Myocyte (in vitro differentiated cells): ENCODE measurements around the gene IGFN1. TPM values are rescaled to one million over a fixed set of nuclear protein-coding genes. Genes with fewer than 3 reads are reported as not detected.
A peak's percentile ranks its signal among the peaks of the same experiment; 100 is the strongest.

Experiments used
- DNase-seq: peaks from one replicate; pipeline ENCODE4 v3.0.0-alpha.2; 2012; ENCODE audit warnings: low read depth
- total RNA-seq: library from RNA; depleted of rRNA; stranded (reverse); fragments of >200 nt; gene quantifications from 2 replicates; pipeline ENCODE4 v1.2.3, GENCODE V29; 2014

Gene IGFN1
- total RNA-seq, 1 donor from 2014 or later = 0.29 TPM

DNA sequence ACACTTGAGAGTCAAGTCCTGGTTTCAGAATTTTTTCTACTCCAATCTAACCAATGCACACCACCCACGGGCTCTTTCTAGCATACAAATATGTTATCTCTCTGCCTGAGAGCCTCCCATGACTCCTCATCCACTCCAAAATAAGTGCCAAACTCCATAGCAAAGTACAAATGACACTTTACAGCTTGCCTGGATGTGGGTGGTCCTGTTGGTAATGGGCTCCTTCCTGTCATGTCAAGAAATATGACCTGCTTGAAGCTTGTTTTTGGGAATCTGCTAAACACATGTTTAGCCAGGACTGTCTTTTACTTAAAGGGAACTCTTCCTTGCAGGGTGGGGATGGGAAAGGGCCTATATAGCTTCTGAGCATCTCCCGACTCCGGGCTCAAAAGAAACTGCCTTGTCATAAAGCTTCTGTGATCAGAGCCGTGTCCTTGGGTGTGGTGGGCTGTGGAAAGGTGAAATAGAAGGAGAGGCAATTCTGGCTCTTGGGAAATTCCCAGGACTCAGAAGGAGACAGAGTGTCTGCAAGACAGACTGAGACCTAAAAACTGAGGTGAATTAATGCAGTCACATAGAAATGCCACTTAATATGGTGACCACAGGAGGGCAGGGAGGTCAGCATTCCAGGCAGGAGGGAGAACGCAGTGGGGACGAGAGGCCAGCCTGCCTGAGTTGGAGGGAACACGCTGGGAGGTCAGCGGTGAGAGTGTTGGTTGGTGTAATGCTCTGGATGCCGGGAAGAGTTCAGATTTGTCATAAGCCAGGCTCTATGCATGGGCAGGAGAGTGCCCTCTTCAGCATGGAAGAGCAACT, 6.1 kb upstream of the IGFN1 start:
- DNase-seq = peak; percentile 53

DNA sequence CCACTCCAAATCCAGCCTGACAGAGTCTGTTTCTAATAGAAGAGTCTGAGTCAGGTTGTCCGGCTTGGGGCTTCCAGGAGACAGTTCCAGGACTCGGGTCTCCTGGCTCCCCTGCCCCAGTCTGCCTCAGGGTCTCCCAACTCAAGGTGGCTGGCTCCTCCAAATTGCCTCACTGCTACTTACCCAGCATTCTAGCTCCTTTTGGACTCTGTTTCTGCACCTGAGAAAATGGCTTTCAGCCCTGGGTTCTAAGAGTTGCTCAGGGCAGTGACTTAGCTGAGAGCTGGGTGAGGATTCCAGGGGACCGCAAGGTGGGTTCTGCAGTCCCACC, 5.5 kb upstream of the IGFN1 start:
- no peak for DNase-seq

DNA sequence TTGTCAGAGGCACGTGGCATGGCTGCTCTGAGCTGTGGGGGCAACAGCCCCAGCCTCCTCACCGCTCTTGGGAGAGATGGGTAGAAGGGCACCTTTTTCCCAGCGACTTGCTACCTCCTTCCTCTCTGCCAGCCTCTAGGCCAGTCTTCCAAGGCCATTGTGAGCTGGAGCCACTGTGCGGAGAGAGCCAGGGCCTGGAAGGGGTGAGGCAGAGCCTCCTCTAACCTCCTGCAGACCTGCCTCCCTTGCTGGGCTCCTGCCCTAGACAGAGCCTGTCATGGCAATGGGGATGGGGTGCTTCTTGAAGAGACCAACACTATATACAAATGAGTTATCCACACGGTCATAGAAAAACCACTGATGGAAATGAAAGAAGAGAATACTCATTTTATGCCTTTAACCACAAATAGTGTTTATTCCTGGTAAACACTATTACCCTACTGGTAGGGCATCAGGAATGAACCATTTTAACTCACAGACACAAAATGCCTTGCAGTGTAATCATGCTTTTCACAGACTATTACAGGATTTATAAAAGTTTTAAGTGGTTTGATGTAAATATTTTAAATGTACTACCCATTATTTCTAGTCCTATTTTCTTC, 5.0 kb upstream of the IGFN1 start:
- DNase-seq = no peak

DNA sequence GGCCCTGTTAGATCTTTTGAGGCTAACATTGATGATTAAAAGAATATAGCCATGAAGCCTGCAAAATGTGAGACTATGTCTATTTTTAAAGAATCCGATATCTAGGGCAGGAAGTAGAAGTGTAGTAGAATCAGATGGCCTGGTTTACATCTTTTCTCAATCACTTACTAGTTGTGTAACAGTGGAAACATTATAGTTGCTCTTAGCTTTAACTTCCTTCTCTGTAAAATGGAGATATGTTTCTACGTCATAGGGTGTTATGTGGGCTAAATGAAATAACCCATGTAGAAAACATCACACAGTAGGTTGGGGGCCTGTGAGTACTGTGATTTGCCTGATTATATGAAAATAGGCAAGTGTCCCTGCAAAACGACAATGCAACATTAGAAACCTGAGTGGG, 4.4 kb upstream of the IGFN1 start:
- no peak for DNase-seq

DNA sequence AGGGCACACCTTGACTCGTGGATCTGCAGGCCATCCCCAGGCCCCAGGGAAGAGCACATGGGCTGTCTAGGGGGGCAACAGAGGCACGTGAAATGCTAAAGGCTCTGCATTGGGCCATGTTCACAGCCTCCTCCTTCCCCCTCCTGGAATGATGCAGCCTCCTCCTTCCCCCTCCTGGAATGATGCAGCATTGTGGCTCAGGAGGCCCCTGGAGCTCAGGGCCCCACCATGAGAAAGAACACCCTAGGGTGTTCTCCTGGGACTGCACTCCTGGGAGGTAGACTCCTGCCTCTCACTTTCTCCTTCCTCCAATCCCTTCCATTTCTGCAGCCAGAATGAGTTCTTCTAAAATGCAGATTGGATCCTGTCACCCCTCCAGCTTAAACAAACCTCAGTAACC, 1.5 kb upstream of the IGFN1 start:
- no peak for DNase-seq

DNA sequence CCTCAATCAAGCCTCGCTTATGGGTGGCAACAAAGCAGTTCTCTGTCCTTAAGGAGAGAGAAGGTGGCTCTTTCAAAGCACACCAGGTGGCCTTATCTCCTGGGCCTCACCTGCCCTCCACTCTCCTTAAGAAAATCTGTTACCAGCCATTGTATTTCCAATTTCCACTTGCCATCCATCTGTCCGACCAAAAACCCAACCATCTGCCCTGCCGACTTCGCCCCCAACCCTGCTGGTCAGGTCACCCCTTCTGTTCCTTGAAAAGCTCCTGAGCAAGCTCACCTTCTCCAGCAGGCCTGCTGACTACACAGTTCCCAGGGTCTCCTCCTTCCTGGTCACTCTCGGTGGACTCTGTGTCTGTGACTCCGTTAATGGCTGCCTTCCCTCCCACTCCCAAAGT, 619 bp upstream of the IGFN1 start:
- DNase-seq = no peak

DNA sequence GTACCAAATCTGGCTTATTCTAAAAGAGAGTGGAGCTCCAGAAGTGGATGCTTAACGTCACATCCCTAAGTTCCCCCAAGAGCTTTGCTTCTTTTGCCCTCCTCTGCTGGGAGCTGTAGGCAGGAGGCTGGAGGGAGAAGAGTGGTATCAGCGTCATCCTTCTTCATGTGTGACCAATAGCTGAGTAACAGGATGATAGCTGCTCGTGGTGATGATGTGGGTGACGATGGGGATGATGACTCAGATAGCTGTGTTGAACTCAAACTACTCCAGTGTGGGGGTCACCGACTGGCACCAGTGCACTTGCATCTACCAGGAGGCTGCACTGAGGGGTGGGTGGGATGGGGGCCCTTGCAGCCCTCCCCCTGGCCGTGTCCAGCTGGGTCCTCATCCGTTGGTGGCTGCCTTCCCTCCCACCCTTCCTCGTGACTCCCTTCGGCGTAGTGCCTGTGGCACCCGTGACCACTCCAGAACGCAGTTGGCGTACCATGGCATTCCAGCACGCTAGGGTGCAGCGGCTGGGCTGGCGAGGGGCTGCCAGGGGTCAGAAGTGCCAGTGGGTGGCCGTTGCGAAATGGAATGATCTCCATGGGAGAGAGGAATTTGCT, 1.1 kb downstream of the IGFN1 start:
- peak; percentile 41 for DNase-seq

DNA sequence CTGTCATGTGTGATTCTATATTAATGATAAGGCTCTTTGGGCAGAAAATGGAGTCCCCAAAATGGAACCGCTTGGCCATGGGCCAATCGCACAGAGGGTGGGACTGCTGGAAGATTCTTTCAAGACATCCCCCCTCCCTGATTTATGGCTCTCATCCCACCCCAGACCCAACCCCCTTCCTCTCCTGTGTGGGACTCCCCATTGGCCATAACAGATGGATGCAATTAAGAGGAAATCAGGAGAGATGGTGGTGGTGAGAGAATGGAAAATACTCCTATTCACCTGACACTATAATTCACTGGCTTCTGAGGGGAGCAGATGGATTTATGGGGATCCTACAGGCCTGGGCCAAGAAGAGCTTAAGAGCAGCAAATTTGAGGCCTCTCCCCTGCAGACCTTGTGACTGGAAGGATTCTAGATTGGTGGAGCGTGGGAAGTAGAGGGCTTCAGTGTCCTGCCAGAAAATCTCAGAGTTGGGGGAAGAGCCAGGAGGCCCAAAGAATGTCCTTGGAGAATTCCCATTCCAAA, 1.7 kb downstream of the IGFN1 start:
- peak; percentile 31 for DNase-seq

DNA sequence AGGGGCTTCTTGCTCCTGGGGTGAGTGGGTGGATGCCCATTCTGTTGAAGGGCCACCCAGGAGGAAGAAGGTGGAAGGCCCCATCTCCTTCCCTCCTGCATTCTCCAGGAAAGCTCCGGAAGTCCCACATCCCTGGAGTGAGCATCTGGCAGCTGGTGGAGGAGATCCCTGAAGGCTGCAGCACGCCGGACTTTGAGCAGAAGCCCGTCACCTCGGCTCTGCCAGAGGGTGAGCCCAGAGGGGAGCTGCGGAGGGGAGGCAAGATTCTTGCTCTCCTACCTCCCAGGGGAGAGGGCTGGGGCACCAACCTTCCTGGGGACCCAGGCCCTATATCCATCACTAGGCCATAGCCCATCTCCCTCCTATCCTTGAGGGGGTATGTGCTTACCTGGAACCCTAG, 3.4 kb downstream of the IGFN1 start:
- DNase-seq = no peak

DNA sequence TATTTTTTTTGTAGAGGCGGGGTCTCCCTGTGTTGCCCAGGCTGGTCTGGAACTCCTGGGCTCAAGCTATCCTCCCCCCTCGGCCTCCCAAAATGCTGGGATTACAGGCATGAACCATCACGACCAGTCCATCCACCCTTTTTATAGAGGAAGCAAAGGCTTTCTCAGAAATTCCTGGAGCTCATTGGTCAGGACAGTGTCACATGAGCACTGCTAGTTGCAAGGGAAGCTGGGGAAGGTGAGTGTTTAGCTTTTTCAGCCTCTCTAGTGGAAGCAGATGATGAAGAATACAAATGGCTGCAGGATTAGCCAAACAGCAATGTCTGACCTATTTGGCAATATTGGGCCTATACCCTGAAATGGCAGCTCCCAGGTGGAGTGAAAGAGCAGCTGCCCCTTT, 8.0 kb downstream of the IGFN1 start:
- no peak for DNase-seq

DNA sequence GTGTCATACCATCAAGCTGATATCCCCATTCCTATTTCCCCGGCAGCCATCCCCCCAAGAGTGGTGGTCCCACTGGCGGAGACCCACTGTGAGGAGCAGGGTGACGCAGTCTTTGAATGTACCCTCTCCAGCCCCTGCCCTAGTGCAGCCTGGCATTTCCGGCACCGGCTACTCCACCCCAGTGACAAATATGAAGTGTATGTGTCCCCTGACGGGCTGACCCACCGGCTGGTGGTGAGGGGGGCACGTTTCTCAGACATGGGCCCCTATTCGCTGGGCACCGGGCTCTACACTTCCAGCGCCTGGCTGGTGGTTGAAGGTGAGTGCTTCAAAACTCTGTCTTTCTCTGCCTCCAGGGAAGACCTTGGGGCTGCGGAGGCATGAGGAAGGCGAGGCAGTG, 14.4 kb downstream of the IGFN1 start:
- no peak for DNase-seq

DNA sequence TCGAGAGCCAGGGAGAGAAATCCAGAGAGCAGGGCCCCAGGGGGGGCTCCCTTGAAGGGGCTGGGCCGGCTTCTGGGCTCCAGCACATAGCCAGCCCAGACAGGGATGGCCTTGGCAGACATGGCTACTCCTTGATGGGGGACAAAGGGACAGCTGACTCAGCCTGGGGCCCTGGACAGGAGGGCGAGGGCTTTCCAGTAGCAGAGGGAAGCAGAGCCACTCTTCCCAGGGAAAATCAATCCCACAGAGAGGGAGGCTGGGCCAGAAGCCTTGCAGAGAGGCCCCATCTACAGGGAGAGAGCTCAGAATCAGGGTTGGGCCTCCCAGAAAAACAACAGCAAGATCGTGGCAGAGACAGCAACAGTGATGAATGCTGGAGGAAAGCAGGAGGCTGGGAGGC, 15.6 kb downstream of the IGFN1 start:
- DNase-seq = no peak

DNA sequence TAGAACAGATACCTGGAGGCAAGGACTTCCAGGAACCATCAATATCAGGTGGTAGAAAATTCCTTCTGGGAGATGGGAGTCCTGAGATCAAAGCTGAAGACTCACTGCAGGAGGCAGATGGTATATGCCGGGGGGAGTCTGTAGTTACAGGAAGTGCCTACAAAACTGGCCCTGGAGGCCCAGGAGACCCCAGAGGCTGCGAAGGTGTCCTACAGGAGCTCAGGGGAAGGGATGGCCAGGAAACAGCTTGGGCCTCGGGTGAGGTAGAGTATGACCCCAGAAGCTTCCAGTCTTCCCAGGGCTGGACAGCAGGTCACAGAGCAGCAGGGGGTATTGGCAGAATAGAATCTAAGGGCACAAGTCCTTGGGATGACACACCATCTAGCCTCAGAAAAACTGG, 16.4 kb downstream of the IGFN1 start:
- no peak for DNase-seq

DNA sequence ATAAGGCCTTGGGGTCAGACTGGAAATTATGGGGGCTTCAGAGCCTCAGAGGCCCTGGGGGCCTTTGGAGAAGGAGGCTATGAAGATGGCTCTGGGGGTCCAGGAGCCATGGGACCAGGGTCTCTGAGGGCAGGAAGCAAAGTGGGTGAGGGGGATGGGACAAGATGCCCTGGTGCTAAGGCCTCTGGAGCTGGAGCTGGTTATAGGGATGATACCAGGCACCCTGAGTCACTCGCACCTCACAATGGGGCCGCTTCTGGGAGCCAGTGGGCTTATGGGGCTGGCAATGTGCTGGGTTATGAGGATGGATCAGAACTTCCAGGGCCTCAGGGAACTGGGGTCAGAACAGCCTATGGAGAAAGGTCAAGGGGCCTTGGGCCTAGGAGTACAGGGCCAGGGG, 17.6 kb downstream of the IGFN1 start:
- DNase-seq = no peak

DNA sequence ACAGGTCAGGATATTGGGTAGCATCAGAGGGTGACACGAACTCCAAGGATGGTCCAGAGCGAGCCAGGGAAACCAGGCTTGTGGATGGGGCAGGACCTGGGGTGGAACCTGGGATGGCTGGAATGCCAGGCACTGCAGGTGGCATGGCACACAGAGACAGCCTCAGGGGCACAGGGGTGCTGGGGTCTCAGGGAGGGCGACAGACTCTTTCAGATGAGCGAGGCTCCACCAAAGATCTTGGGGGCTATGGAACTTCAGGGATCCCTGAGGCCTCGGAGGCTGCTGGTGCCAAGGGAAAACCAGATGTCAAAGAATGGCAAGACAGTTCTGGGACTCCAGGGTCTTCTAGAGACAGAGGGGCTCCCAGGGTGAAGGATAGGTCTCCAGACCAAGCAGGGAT, 21.4 kb downstream of the IGFN1 start:
- no peak for DNase-seq

DNA sequence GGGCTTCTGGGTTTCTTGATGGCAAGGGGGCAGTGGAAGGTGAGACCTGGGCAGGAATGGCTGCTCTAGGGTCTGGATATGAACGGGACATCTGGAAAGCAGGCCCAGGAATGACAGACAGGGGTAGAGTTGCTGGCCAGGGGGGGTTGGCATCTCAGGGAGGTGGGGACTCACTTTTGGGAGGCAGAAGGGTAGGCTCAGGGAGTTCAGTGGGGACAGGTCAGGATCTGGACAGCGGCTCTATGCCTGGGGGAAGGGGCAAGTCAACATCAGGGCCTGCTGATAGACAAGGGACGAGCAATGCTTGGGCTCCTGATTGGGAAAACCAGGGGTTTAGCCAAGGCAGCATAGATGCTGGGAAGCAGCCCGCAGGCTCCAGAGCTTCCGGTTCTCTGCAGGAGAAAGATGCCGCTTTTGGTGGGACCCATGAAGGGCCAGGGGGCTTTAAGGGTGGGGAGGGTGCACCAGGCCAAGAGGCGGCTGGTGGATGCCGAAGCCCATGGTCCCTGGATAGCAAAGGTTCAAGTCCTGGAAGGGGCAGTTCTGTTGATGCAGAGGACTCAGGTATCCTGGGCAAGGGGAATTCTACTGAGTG, 21.9 kb downstream of the IGFN1 start:
- no peak for DNase-seq

DNA sequence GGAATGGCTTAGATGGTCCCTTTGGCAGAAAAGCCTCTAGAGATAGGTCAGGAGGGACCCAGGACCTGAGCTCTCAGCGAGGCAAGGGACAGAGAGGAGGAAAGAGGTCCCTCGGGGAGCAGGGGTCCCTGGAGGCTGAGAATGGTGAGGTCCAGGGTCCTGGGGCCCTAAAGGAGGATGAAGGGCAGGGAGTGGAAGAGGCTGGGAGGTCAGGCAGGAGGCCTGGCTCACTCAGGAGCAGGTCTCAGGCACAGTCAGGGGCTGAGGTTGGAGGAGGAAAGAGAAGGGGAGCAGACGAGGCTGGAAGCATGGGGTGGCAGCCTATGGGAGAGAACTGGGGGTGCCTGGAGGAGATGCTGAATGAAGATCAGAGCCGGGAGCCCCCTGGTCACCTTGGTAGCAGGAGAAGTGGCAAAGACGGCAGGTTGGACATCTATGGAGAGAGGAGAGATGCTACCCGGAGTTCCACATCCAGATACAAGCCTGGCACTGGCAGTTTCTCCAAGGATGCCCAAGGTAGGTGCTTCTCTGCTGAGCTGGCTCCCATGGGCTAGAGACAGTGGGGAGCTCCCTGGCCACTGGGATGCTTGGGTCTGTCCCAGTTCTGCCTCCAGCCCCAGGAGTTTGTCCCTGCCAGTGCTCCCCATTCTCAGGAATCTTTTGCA, 22.6 kb downstream of the IGFN1 start:
- no peak for DNase-seq

DNA sequence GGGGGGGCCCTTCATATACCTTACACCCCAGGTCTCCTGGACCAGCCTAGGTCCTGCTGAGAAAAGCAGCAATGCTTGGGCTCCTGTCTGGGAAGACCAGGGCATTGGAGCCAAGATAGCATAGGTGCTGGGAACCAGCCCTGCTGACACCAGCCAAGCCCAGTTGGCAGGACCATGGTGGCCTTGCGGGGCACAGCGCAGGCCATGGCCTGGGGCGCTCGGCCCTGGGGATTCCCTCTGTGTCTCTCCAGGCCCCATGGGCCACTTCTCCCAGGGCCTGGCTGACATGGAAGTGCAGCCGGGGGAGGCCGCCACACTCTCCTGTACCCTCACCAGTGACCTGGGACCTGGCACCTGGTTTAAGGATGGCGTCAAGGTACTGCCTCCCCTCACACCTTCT, 23.3 kb downstream of the IGFN1 start:
- no peak for DNase-seq

DNA sequence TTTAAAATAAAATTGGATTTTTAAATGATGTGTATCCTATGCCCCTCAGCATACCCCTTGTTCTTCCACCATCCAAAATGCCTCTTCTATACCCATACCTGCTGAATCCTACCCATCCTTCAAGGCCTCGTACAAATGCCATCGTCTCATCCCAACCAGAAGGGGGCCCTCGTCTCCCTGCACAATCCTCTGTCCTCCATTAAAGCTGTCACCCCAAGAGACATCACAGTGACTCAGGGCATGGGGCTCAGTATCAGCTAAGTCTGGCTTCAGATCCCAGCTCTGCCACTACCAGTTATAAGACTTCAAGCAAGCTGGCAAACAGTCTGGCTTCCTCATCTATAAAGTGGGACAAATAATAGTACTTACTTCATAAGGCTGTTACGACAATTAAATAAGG, 23.8 kb downstream of the IGFN1 start:
- DNase-seq = no peak

DNA sequence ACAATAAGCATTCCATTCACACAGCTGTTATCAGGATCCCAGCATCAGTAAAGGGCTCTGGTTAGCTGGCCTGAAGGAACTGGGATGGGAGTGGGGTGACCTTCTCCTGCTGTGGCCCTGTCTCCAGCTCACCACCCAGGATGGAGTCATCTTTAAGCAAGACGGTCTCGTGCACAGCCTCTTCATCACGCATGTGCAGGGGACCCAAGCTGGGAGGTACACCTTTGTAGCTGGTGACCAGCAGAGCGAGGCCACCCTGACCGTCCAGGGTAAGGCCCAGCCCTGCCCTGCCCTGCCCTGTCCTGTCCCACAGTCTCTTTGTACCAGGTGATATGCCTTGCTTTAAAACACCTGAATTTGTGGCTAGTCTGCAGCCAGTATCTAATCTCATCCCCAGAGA, 24.3 kb downstream of the IGFN1 start:
- DNase-seq = no peak

DNA sequence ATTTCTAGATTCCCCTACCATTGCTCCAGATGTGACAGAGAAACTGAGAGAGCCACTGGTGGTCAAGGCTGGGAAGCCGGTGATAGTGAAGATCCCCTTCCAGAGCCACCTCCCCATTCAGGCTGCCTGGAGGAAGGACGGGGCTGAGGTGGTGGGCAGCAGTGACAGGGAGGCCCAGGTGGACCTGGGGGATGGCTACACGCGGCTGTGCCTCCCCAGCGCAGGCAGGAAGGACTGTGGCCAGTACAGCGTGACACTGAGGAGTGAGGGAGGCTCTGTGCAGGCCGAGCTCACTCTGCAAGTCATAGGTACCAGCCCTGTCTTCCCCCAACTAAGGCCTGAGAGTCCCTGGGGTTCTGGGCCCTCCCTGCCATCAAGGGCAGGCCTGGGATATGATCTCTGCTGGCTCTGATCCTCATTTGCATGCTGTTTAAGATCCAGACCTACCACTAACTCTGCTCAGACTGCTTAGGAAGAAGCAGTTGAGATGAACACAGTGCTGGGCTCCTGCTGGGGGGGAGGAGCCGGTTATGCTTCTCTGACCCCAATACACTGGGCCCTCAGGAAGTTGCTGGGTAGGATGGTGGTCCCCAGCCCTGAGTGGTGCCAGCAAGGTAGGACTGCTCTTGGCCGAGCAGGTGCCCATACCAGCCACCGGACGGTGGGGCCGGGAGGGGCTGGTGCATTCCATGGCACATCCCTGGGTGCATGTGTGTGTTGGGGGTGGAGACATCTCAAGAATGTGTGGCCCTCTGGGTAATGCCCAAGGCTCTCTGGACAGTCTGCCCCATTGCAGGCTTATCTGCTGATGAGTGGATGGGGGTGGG, 25.1 kb downstream of the IGFN1 start:
- no peak for DNase-seq
